H9 (cell line): Measurements from ENCODE around the gene ARAP1. TPM values are rescaled to one million over a fixed set of nuclear protein-coding genes. Genes with fewer than 3 reads are reported as not detected.

Source experiments
- DNase-seq: peaks from one replicate; pipeline ENCODE4 v3.0.0-alpha.2; 2017
- H2AFZ ChIP-seq: one replicate; pipeline ENCODE4 v1.6.1; 2013; ENCODE audit warnings: mild to moderate bottlenecking, low read length, control low read depth, moderate library complexity
- H2AK5ac ChIP-seq: 2 replicates; pipeline ENCODE4 v1.6.1; 2013; ENCODE audit warnings: low read length, control low read depth, mixed read lengths; ENCODE audit not compliant: insufficient read length
- H2BK120ac ChIP-seq: one replicate; pipeline ENCODE4 v1.6.1; 2013; ENCODE audit warnings: low read depth, mild to moderate bottlenecking, low read length, control low read depth, inconsistent platforms; ENCODE audit not compliant: poor library complexity, severe bottlenecking
- H2BK12ac ChIP-seq: 2 replicates; pipeline ENCODE4 v1.6.1; 2013; ENCODE audit warnings: low read length, control low read depth, mixed read lengths, low read depth; ENCODE audit not compliant: insufficient read length
- H2BK15ac ChIP-seq: 2 replicates; pipeline ENCODE4 v1.6.1; 2013; ENCODE audit warnings: low read depth, low read length, control low read depth
- H2BK20ac ChIP-seq: one replicate; pipeline ENCODE4 v1.6.1; 2013; ENCODE audit warnings: low read depth, mild to moderate bottlenecking, low read length, control low read depth, inconsistent platforms; ENCODE audit not compliant: poor library complexity, severe bottlenecking
- H2BK5ac ChIP-seq: 2 replicates; pipeline ENCODE4 v1.6.1; 2013; ENCODE audit warnings: low read length, control low read depth, mixed read lengths; ENCODE audit not compliant: insufficient read length
- H3K14ac ChIP-seq: 2 replicates; pipeline ENCODE4 v1.6.1; 2013; ENCODE audit warnings: low read length, control low read depth; ENCODE audit not compliant: insufficient read depth
- H3K18ac ChIP-seq: 2 replicates; pipeline ENCODE4 v1.6.1; 2013; ENCODE audit warnings: low read depth, mild to moderate bottlenecking, mixed read lengths, low read length, control low read depth; ENCODE audit not compliant: insufficient read length
- H3K23ac ChIP-seq: 2 replicates; pipeline ENCODE4 v1.6.1; 2013; ENCODE audit warnings: low read length, control low read depth, mixed read lengths, low read depth; ENCODE audit not compliant: insufficient read length
- H3K23me2 ChIP-seq: 2 replicates; pipeline ENCODE4 v1.6.1; 2013; ENCODE audit warnings: low read depth, mild to moderate bottlenecking, mixed read lengths, low read length, control low read depth; ENCODE audit not compliant: insufficient read length, poor library complexity, severe bottlenecking
- H3K27ac ChIP-seq: 2 replicates; pipeline ENCODE4 v1.5.1; 2013; ENCODE audit warnings: low read length, control low read depth, mixed read lengths, low read depth; ENCODE audit not compliant: insufficient read length
- H3K27me3 ChIP-seq: 2 replicates; pipeline ENCODE4 v1.6.1; 2013; ENCODE audit warnings: low read length, control low read depth, inconsistent platforms; ENCODE audit not compliant: insufficient read depth
- H3K4ac ChIP-seq: 2 replicates; pipeline ENCODE4 v1.6.1; 2013; ENCODE audit warnings: low read depth, mild to moderate bottlenecking, control low read depth, inconsistent platforms, low read length, moderate library complexity
- H3K4me1 ChIP-seq: 2 replicates; pipeline ENCODE4 v1.6.1; 2013; ENCODE audit warnings: low read length, control low read depth, inconsistent platforms; ENCODE audit not compliant: insufficient read depth
- H3K4me2 ChIP-seq: 2 replicates; pipeline ENCODE4 v1.6.1; 2013; ENCODE audit warnings: low read length, control low read depth, mixed read lengths; ENCODE audit not compliant: insufficient read length, insufficient read depth
- H3K56ac ChIP-seq: 2 replicates; pipeline ENCODE4 v1.6.1; 2013; ENCODE audit warnings: low read depth, mild to moderate bottlenecking, mixed read lengths, low read length, control low read depth; ENCODE audit not compliant: insufficient read length
- H3K79me1 ChIP-seq: 2 replicates; pipeline ENCODE4 v1.6.1; 2013; ENCODE audit warnings: low read depth, mild to moderate bottlenecking, moderate library complexity, low read length, control low read depth, inconsistent platforms; ENCODE audit not compliant: insufficient read depth, poor library complexity, severe bottlenecking
- H3K79me2 ChIP-seq: 2 replicates; pipeline ENCODE4 v1.6.1; 2013; ENCODE audit warnings: low read length, control low read depth, inconsistent platforms; ENCODE audit not compliant: insufficient read depth
- H3K9ac ChIP-seq: 2 replicates; pipeline ENCODE4 v1.6.1; 2013; ENCODE audit warnings: low read length, control low read depth, mixed read lengths; ENCODE audit not compliant: insufficient read length; ENCODE audit errors: extremely low read depth
- H3K9me3 ChIP-seq: one replicate; pipeline ENCODE4 v1.6.1; 2013; ENCODE audit warnings: low read depth, low read length, inconsistent platforms; ENCODE audit not compliant: control insufficient read depth
- H3T11ph ChIP-seq: one replicate; pipeline ENCODE4 v1.6.1; 2013; ENCODE audit warnings: mild to moderate bottlenecking, low read length, control low read depth, inconsistent platforms
- H4K20me1 ChIP-seq: one replicate; pipeline ENCODE4 v1.6.1; 2013; ENCODE audit not compliant: control insufficient read depth, insufficient read length, insufficient read depth
- H4K5ac ChIP-seq: 2 replicates; pipeline ENCODE4 v1.6.1; 2013; ENCODE audit warnings: low read depth, mild to moderate bottlenecking, mixed read lengths, low read length, control low read depth; ENCODE audit not compliant: insufficient read length
- H4K8ac ChIP-seq: replicated peaks from 2 replicates; pipeline ENCODE4 v1.6.1; 2013; ENCODE audit warnings: low read length, control low read depth, mixed read lengths, low read depth; ENCODE audit not compliant: insufficient read length
- H4K91ac ChIP-seq: 2 replicates; pipeline ENCODE4 v1.6.1; 2013; ENCODE audit warnings: low read depth, mild to moderate bottlenecking, moderate library complexity, mixed read lengths, low read length, control low read depth; ENCODE audit not compliant: insufficient read length
- H3K27ac Mint-ChIP-seq, 3 experiments: 2 replicates in 2 of 3; 3 replicates in 1 of 3; pipeline ENCODE4 v1.8.0; 2020 to 2021; ENCODE audit warnings: mixed read lengths in 3 of 3, mild to moderate bottlenecking in 1 of 3, moderate library complexity in 1 of 3
- H3K27me3 Mint-ChIP-seq: 2 replicates; pipeline ENCODE4 v1.8.0; 2021; ENCODE audit warnings: low read depth, mild to moderate bottlenecking, moderate library complexity, mixed read lengths
- H3K36me3 Mint-ChIP-seq, 3 experiments: 2 replicates in 2 of 3; 3 replicates in 1 of 3; pipeline ENCODE4 v1.8.0; 2020 to 2021; ENCODE audit warnings: low read depth in 3 of 3, mixed read lengths in 3 of 3; ENCODE audit not compliant: insufficient read depth in 1 of 3
- H3K4me1 Mint-ChIP-seq, 2 experiments: 2 replicates each; pipeline ENCODE4 v1.8.0; 2020; ENCODE audit warnings: mixed read lengths in 2 of 2
- H3K4me3 Mint-ChIP-seq, 2 experiments: 2 replicates in 1 of 2; 3 replicates in 1 of 2; pipeline ENCODE4 v1.8.0; 2020 to 2021; ENCODE audit warnings: mild to moderate bottlenecking in 2 of 2, mixed read lengths in 2 of 2, moderate library complexity in 1 of 2
- H3K9me3 Mint-ChIP-seq, 2 experiments: 2 replicates in 1 of 2; 3 replicates in 1 of 2; pipeline ENCODE4 v1.8.0; 2020; ENCODE audit warnings: mild to moderate bottlenecking in 2 of 2, mixed read lengths in 2 of 2, moderate library complexity in 1 of 2
- WGBS: extraction: QIAGEN DNeasy Blood & Tissue Kit; methylation state at CpG from one replicate; pipeline ENCODE4 v1.1.7; 2013; ENCODE audit warnings: missing lambda C conversion rate, low lambda C conversion rate, mixed read lengths; ENCODE audit not compliant: insufficient read length; ENCODE audit errors: extremely low coverage; 5-methylcytosine and 5-hydroxymethylcytosine counted together
- total RNA-seq: library from RNA; stranded (reverse); gene quantifications from 2 replicates; pipeline ENCODE4 v1.2.1, GENCODE V29; 2021
- TF ChIP-seq, protein P1 (sequence below): fragments of 200-600 bp; sonication (generic); conservative IDR thresholded peaks from 3 replicates; pipeline ENCODE4 v1.8.0; 2021; ENCODE audit warnings: antibody characterized with exemption, mild to moderate bottlenecking

Gene ARAP1
- total RNA-seq, 1 experiment from 2014 or later = 59.4 TPM

DNA sequence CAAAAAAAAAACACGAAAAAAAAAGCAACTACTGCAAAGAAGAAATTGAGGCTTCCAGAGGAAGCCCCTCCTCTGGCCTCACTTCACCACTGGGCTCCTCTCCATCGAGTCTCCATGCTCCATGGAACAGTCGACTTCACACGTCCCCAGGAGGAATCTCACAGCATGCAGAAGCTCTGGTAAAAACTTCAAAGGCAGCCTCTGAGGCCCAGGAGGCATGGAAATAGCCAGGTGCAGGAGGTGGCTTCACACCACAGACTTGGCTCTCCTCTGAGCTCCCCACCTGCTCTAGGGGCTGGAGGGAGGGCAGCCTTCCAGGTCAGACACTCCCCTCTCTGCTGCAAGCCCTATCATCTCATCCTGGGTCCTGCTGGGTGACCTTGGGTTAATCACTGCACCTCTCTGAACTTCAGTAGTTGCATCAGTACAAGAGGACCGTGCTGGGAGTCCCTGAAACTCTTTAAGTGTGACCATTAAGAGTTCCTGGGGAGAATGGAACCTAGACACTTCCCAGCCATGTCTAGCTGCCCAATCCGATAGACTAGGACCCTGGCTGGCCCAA is 86.2 kb downstream of the ARAP1 start:
- Mint-ChIP-seq H3K27me3 (peaks cover 29% of the 10 kb centered on the region), H3K27ac (peak overlapping the region in 1 of 3 experiments; percentile 8; a peak in 1 of 7 replicates), H3K4me3 (no peak overlapping the region), H3K36me3 (peaks cover 8 to 9% (median 9%) of the 10 kb centered on the region in 3 experiments), H3K9me3 (peaks cover 6 to 10% of the 10 kb centered on the region in 2 experiments), H3K4me1 (peaks cover 13 to 40% of the 10 kb centered on the region in 2 experiments)
- Histone ChIP-seq H3K56ac (no peak overlapping the region), H3K18ac (no peak overlapping the region), H3K23ac (no peak overlapping the region), H2BK120ac (no peak overlapping the region), H2BK15ac (no peak overlapping the region), H3K79me1 (no peaks in the 10 kb centered on the region), H4K8ac (no peak overlapping the region), H3K4me2 (no peak overlapping the region), H2BK5ac (no peak overlapping the region), H3K79me2 (no peaks in the 10 kb centered on the region), H2AK5ac (no peak overlapping the region), H3T11ph (no peak overlapping the region), H3K27me3 (no peaks in the 10 kb centered on the region), H4K20me1 (no peaks in the 10 kb centered on the region), H3K4me1 (peaks cover 4% of the 10 kb centered on the region; the same call in 1 of the 2 replicates), H3K14ac (no peak overlapping the region), H3K27ac (no peak overlapping the region), H4K5ac (no peak overlapping the region), H4K91ac (no peak overlapping the region), H2BK12ac (no peak overlapping the region), H3K4ac (no peak overlapping the region), H3K9ac (no peak overlapping the region), H2BK20ac (no peak overlapping the region), H3K23me2 (no peaks in the 10 kb centered on the region), H3K9me3 (no peaks in the 10 kb centered on the region), H2AFZ (no peak overlapping the region)
- DNase-seq = no peak
- no CpG with 5 or more reads among the region's 6 CpGs for WGBS
- TF ChIP-seq, protein P1, sequence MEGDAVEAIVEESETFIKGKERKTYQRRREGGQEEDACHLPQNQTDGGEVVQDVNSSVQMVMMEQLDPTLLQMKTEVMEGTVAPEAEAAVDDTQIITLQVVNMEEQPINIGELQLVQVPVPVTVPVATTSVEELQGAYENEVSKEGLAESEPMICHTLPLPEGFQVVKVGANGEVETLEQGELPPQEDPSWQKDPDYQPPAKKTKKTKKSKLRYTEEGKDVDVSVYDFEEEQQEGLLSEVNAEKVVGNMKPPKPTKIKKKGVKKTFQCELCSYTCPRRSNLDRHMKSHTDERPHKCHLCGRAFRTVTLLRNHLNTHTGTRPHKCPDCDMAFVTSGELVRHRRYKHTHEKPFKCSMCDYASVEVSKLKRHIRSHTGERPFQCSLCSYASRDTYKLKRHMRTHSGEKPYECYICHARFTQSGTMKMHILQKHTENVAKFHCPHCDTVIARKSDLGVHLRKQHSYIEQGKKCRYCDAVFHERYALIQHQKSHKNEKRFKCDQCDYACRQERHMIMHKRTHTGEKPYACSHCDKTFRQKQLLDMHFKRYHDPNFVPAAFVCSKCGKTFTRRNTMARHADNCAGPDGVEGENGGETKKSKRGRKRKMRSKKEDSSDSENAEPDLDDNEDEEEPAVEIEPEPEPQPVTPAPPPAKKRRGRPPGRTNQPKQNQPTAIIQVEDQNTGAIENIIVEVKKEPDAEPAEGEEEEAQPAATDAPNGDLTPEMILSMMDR = no peak
